Measurements from ENCODE around the gene SMPD4.
"Not testable (repeated sequence)": the region's sequence is repeated elsewhere in the genome, so short reads cannot be mapped to it uniquely, and the experiment has no call there.

GRCh38 chr2:130162486-130162885, 18.9 kb downstream of the SMPD4 start:
- TF ChIP-seq EZH2 (IDR thresholded peaks at IDR 0.05; ENCODE audit: low read length, missing control alignments); CTCF (conservative IDR thresholded peaks at IDR 0.05 in 1 of 2, IDR thresholded peaks at IDR 0.05 in 1 of 2; ENCODE audit: low read depth in 1 of 2, low read length in 2 of 2): not testable (repeated sequence)
